Neural cell (in vitro differentiated cells): ENCODE data around the gene DAAM2. TPM values are rescaled to one million over a fixed set of nuclear protein-coding genes. Genes with fewer than 3 reads are reported as not detected.

Experiments used
- H2AFZ ChIP-seq: fragments of 200-600, 300-800 bp; sonication (generic), shearing (Covaris generic); 2 replicates; pipeline ENCODE4 v1.6.0; 2014; ENCODE audit warnings: low read depth, mild to moderate bottlenecking, antibody characterized with exemption, low read length, moderate library complexity
- H3F3A ChIP-seq: fragments of 200-600 bp; shearing (Covaris generic); 2 replicates; pipeline ENCODE4 v1.6.1; 2016; ENCODE audit warnings: mild to moderate bottlenecking, moderate library complexity, mixed read lengths, antibody characterized with exemption, low read length; ENCODE audit not compliant: insufficient read depth, poor library complexity, severe bottlenecking
- H3K27ac ChIP-seq: fragments of 200-600, 300-800 bp; sonication (generic), shearing (Covaris generic); 2 replicates; pipeline ENCODE4 v1.5.1; 2014; ENCODE audit warnings: mild to moderate bottlenecking, low read length, moderate library complexity
- H3K27me3 ChIP-seq: fragments of 300-800, 200-600 bp; sonication (generic), shearing (Covaris generic); 2 replicates; pipeline ENCODE4 v1.6.0; 2014; ENCODE audit warnings: mild to moderate bottlenecking, low read depth, low read length, moderate library complexity; ENCODE audit not compliant: insufficient read depth
- H3K36me3 ChIP-seq: fragments of 300-800, 200-600 bp; sonication (generic), shearing (Covaris generic); 2 replicates; pipeline ENCODE4 v1.5.1; 2014; ENCODE audit warnings: mild to moderate bottlenecking, antibody characterized with exemption, low read length, moderate library complexity; ENCODE audit not compliant: insufficient read depth
- H3K4me2 ChIP-seq: fragments of 300-800, 200-600 bp; sonication (generic), shearing (Covaris generic); 2 replicates; pipeline ENCODE4 v1.6.0; 2014; ENCODE audit warnings: mild to moderate bottlenecking, low read length
- H3K4me3 ChIP-seq: fragments of 300-800, 200-600 bp; sonication (generic), shearing (Covaris generic); 2 replicates; pipeline ENCODE4 v1.5.1; 2014; ENCODE audit warnings: mild to moderate bottlenecking, low read length, moderate library complexity
- H3K79me2 ChIP-seq: fragments of 200-600 bp; shearing (Covaris generic); replicated peaks from 2 replicates; pipeline ENCODE4 v1.6.0; 2014; ENCODE audit warnings: mild to moderate bottlenecking, low read length, moderate library complexity; ENCODE audit not compliant: insufficient read depth
- H3K9ac ChIP-seq: fragments of 300-800, 200-600 bp; sonication (generic), shearing (Covaris generic); 2 replicates; pipeline ENCODE4 v1.6.1; 2016; ENCODE audit warnings: mild to moderate bottlenecking, low read length, mixed read lengths
- H3K9me2 ChIP-seq: fragments of 200-600 bp; shearing (Covaris generic); 2 replicates; pipeline ENCODE4 v1.6.1; 2016; ENCODE audit warnings: mild to moderate bottlenecking, low read length, mixed read lengths; ENCODE audit not compliant: insufficient read depth
- H3K9me3 ChIP-seq: fragments of 200-600, 300-800 bp; sonication (generic), shearing (Covaris generic); 2 replicates; pipeline ENCODE4 v1.6.1; 2016; ENCODE audit warnings: mild to moderate bottlenecking, mixed run types, low read length, moderate library complexity, mixed read lengths
- H4K20me1 ChIP-seq: fragments of 200-600 bp; shearing (Covaris generic); 2 replicates; pipeline ENCODE4 v1.6.1; 2016; ENCODE audit warnings: mild to moderate bottlenecking, mixed run types; ENCODE audit not compliant: insufficient read depth
- EP300 ChIP-seq: fragments of 450-650 bp; conservative IDR thresholded peaks from 2 replicates; pipeline ENCODE4 v1.6.1; 2014; ENCODE audit warnings: antibody characterized with exemption, mild to moderate bottlenecking, moderate library complexity; ENCODE audit not compliant: poor library complexity, severe bottlenecking
- EZH2 ChIP-seq: fragments of 200-600, 300-800 bp; shearing (Covaris generic), sonication (generic); IDR thresholded peaks from 2 replicates; pipeline ENCODE4 v1.6.1; 2014; ENCODE audit warnings: antibody characterized with exemption, low read length, borderline replicate concordance, mild to moderate bottlenecking; ENCODE audit not compliant: insufficient read depth, poor library complexity, severe bottlenecking
- MXI1 ChIP-seq: fragments of 450-650 bp; conservative IDR thresholded peaks from 2 replicates; pipeline ENCODE4 v1.6.1; 2014; ENCODE audit warnings: antibody characterized with exemption, mild to moderate bottlenecking; ENCODE audit not compliant: poor library complexity, severe bottlenecking
- POLR2AphosphoS5 ChIP-seq: IDR thresholded peaks from 2 replicates; pipeline ENCODE4 v1.6.1; 2012
- RAD21 ChIP-seq: fragments of 450-650 bp; conservative IDR thresholded peaks from 2 replicates; pipeline ENCODE4 v1.6.1; 2014; ENCODE audit warnings: antibody characterized with exemption, mild to moderate bottlenecking, moderate library complexity
- SMC3 ChIP-seq: fragments of 450-650 bp; conservative IDR thresholded peaks from 2 replicates; pipeline ENCODE4 v1.6.1; 2014; ENCODE audit warnings: antibody characterized with exemption, mild to moderate bottlenecking, moderate library complexity; ENCODE audit not compliant: poor library complexity
- TAF1 ChIP-seq: IDR thresholded peaks from 2 replicates; pipeline ENCODE4 v1.6.1; 2012; ENCODE audit warnings: low read depth
- polyA plus RNA-seq: library from polyadenylated mRNA; depleted of rRNA; stranded (reverse); fragments of >200 nt; gene quantifications from 2 replicates; pipeline ENCODE4 v1.2.3, GENCODE V29; 2014
- TF ChIP-seq, protein P1 (sequence below): fragments of 450-650 bp; IDR thresholded peaks from 2 replicates; pipeline ENCODE4 v1.5.1; 2014; ENCODE audit warnings: antibody characterized with exemption, mild to moderate bottlenecking, moderate library complexity; ENCODE audit not compliant: poor library complexity, severe bottlenecking
- TF ChIP-seq, protein P2 (sequence below): IDR thresholded peaks from 2 replicates; pipeline ENCODE4 v1.6.1; 2012; ENCODE audit warnings: borderline replicate concordance

DAAM2 gene
- polyA plus RNA-seq, 1 donor from 2014 or later: 1.2 TPM

DNA sequence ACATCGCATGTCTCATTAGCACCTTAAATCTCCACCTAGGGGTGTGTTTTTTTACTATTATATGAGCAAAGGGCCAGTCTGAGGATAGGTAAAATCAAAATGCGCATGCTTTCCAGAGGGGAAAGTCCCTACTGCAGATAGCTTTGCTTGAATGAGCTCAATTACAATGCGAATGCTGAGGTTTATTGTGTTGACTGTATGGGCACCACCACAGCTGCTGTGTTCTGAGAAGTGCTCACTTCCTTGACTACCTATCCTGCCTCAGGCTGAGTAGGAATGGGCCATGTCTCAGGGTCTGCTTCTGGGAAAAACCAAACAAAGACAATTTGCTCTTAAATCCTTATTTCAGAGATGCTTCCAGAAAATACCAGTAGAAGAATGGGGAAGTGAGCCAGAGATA lies 105.5 kb downstream of the DAAM2 start:
- no peak overlapping the region for H3K27ac ChIP-seq
- H3K4me2 ChIP-seq: no peak overlapping the region
- no peak overlapping the region for H3K4me3 ChIP-seq
- H3K27me3 ChIP-seq: no peaks in the 10 kb centered on the region
- H3K9me2 ChIP-seq: no peaks in the 10 kb centered on the region
- TF ChIP-seq, protein P1, sequence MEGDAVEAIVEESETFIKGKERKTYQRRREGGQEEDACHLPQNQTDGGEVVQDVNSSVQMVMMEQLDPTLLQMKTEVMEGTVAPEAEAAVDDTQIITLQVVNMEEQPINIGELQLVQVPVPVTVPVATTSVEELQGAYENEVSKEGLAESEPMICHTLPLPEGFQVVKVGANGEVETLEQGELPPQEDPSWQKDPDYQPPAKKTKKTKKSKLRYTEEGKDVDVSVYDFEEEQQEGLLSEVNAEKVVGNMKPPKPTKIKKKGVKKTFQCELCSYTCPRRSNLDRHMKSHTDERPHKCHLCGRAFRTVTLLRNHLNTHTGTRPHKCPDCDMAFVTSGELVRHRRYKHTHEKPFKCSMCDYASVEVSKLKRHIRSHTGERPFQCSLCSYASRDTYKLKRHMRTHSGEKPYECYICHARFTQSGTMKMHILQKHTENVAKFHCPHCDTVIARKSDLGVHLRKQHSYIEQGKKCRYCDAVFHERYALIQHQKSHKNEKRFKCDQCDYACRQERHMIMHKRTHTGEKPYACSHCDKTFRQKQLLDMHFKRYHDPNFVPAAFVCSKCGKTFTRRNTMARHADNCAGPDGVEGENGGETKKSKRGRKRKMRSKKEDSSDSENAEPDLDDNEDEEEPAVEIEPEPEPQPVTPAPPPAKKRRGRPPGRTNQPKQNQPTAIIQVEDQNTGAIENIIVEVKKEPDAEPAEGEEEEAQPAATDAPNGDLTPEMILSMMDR: no peak
- TF ChIP-seq, protein P2, sequence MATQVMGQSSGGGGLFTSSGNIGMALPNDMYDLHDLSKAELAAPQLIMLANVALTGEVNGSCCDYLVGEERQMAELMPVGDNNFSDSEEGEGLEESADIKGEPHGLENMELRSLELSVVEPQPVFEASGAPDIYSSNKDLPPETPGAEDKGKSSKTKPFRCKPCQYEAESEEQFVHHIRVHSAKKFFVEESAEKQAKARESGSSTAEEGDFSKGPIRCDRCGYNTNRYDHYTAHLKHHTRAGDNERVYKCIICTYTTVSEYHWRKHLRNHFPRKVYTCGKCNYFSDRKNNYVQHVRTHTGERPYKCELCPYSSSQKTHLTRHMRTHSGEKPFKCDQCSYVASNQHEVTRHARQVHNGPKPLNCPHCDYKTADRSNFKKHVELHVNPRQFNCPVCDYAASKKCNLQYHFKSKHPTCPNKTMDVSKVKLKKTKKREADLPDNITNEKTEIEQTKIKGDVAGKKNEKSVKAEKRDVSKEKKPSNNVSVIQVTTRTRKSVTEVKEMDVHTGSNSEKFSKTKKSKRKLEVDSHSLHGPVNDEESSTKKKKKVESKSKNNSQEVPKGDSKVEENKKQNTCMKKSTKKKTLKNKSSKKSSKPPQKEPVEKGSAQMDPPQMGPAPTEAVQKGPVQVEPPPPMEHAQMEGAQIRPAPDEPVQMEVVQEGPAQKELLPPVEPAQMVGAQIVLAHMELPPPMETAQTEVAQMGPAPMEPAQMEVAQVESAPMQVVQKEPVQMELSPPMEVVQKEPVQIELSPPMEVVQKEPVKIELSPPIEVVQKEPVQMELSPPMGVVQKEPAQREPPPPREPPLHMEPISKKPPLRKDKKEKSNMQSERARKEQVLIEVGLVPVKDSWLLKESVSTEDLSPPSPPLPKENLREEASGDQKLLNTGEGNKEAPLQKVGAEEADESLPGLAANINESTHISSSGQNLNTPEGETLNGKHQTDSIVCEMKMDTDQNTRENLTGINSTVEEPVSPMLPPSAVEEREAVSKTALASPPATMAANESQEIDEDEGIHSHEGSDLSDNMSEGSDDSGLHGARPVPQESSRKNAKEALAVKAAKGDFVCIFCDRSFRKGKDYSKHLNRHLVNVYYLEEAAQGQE: no peak
- TF ChIP-seq TAF1 (no peak), POLR2AphosphoS5 (no peak), EZH2 (no peak), EP300 (no peak), RAD21 (no peak), SMC3 (no peak), MXI1 (no peak)
- no peak overlapping the region for H2AFZ ChIP-seq
- no peak overlapping the region for H3K9ac ChIP-seq
- no peaks in the 10 kb centered on the region for H3K79me2 ChIP-seq
- no peaks in the 10 kb centered on the region for H4K20me1 ChIP-seq
- no peaks in the 10 kb centered on the region for H3K9me3 ChIP-seq
- H3F3A ChIP-seq: no peaks in the 10 kb centered on the region
- no peaks in the 10 kb centered on the region for H3K36me3 ChIP-seq

- no peaks in the 10 kb centered on the region for H3K79me2 ChIP-seq
- no peak overlapping the region for H2AFZ ChIP-seq
- H4K20me1 ChIP-seq: no peaks in the 10 kb centered on the region
- no peak overlapping the region for H3K9ac ChIP-seq
- TF ChIP-seq POLR2AphosphoS5 (no peak), EP300 (no peak), TAF1 (no peak), EZH2 (no peak), SMC3 (no peak), RAD21 (no peak), MXI1 (no peak)
- TF ChIP-seq, protein P2: no peak
- TF ChIP-seq, protein P1: no peak
- no peaks in the 10 kb centered on the region for H3K36me3 ChIP-seq
- H3K9me3 ChIP-seq: no peaks in the 10 kb centered on the region
- no peaks in the 10 kb centered on the region for H3F3A ChIP-seq
- no peaks in the 10 kb centered on the region for H3K9me2 ChIP-seq
- no peak overlapping the region for H3K27ac ChIP-seq
- H3K4me2 ChIP-seq: no peak overlapping the region
- no peaks in the 10 kb centered on the region for H3K27me3 ChIP-seq
- H3K4me3 ChIP-seq: no peak overlapping the region
Observed at GRCh38 chr6:39898625-39899024, 106.4 kb downstream of the DAAM2 start.
